ENCODE measurements around the gene TMEM117. TPM values are rescaled to one million over a fixed set of nuclear protein-coding genes. Genes with fewer than 3 reads are reported as not detected.

Gene TMEM117
- total and polyA plus RNA-seq, 2 donors (not counting 3 experiments of a cell fraction or from before 2014, with no cell fraction given) = 1.2 to 3.8 TPM

DNA sequence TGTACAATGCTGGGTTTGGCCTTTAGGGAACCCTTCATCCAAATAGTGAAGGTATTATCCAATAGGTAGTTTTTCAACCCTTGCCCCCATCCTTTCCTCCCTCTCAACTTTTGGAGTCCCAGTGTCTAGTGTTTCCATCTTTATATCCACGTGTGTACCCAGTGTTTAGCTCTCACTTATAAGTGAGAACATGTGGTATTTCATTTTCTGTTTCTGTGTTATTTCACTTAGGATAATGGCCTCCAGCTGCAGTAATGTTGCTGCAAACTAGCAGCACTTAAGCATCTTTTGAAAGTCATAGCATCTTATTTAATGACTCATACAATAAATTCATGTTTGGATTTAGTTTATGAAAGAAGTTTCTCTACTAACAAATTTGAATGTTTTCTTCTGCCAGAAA lies 597.8 kb downstream of the TMEM117 start:
- no peaks in the 10 kb centered on the region for H3K4me1 ChIP-seq (ENCODE audit: control insufficient read depth, extremely low read depth, insufficient read depth, low read length)
- H3K4me3 ChIP-seq (replicated peaks in 1 of 3; ENCODE audit: insufficient read depth in 1 of 3, low read depth in 1 of 3, low read length in 3 of 3) = no peak overlapping the region
- no peaks in the 10 kb centered on the region for H3K9me3 ChIP-seq (replicated peaks; ENCODE audit: control insufficient read depth, insufficient read depth, low read length)
- BruUV-seq (replicated peaks) = no TSS peak
- ChIA-PET POLR2A (no interaction called here), CTCF (no interaction called here)
- H4K20me1 ChIP-seq (replicated peaks; ENCODE audit: control insufficient read depth, extremely low read depth, insufficient read depth, low read length) = no peaks in the 10 kb centered on the region
- no peak overlapping the region for H2AFZ ChIP-seq (ENCODE audit: low read depth, low read length)
- H3K9me1 ChIP-seq (replicated peaks; ENCODE audit: control insufficient read depth, extremely low read depth, insufficient read depth, low read length) = no peaks in the 10 kb centered on the region
- no peak overlapping the region for H3K4me2 ChIP-seq (ENCODE audit: insufficient read depth, low read length)
- no peak overlapping the region for H3K9ac ChIP-seq (replicated peaks; ENCODE audit: extremely low read depth, insufficient read depth, low read length)
- TF ChIP-seq MYC (IDR thresholded peaks at IDR 0.05; ENCODE audit: low read depth, low read length) (no peak), POLR2AphosphoS5 (IDR thresholded peaks at IDR 0.05; ENCODE audit: insufficient read depth, low read depth, low read length) (no peak), CTCF (IDR thresholded peaks at IDR 0.05; ENCODE audit: extremely low read depth in 1 of 2, insufficient read depth in 1 of 2, low read depth in 1 of 2, low read length in 2 of 2) (no peak), FOS (IDR thresholded peaks at IDR 0.05; ENCODE audit: borderline replicate concordance, insufficient read depth, low read length) (no peak), JUN (IDR thresholded peaks at IDR 0.05; ENCODE audit: borderline replicate concordance, insufficient read depth, insufficient read length, low read depth) (no peak), MAX (IDR thresholded peaks at IDR 0.05; ENCODE audit: insufficient read depth, insufficient read length) (no peak), GATA2 (IDR thresholded peaks at IDR 0.05; ENCODE audit: insufficient read depth, insufficient read length, low read depth, low read length) (no peak), EZH2 (IDR thresholded peaks at IDR 0.05; ENCODE audit: borderline replicate concordance, low read depth, low read length, severe bottlenecking) (no peak), POLR2A (IDR thresholded peaks at IDR 0.05; ENCODE audit: low read depth, low read length) (no peak)
- DNase-seq (ENCODE audit: low read depth, low spot score) = no peak
- no peaks in the 10 kb centered on the region for H3K79me2 ChIP-seq (ENCODE audit: control insufficient read depth, insufficient read depth, low read length)
- dilution Hi-C loops (cut with MboI; ENCODE audit: extremely low pct_ligation_motif_present, low sequenced_read_pairs) = no loop called here
- no peak overlapping the region for H3K27ac ChIP-seq (ENCODE audit: insufficient read depth, low read depth, low read length)
- H3K27me3 ChIP-seq (ENCODE audit: control insufficient read depth in 2 of 2, insufficient read depth in 2 of 2, low read length in 2 of 2) = no peaks in the 10 kb centered on the region
- FAIRE-seq = no peak
- no peaks in the 10 kb centered on the region for H3K36me3 ChIP-seq (ENCODE audit: control insufficient read depth in 2 of 2, extremely low read depth in 1 of 2, insufficient read depth in 2 of 2, low read length in 2 of 2)
- intact Hi-C loops (cut with micrococcal nuclease) = no loop called here

Measured in endothelial cell of umbilical vein (primary cell).